ENCODE data around the gene CCDC188.

The CCDC188 gene

DNA sequence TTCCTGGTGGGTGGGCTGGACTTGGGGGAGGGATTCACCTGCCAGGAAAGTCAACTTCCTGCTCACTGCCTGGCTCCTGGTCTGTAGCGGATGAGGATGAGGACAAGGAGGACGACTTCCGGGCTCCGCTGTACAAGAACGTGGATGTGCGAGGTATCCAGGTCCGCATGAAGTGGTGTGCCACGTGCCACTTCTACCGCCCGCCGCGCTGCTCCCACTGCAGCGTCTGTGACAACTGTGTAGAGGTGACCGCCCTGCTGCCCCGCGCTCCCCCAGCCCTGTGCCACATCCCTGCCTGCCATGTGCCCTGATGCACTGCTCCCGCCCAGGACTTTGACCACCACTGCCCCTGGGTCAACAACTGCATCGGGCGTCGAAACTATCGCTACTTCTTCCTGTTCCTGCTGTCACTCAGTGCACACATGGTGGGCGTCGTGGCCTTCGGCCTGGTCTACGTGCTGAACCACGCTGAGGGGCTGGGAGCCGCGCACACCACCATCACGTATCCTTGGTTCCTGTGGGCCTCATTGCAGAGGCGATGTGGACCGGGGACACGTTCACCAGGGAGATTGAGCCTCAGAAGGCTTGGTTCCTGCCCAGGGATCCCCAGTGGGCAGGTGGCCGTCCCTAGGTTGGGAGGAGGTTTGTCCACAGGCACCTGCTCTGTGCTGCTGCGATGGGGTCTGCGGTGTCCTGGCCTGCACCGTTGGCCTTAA is 11.3 kb downstream of the CCDC188 start:
- DNase-seq (ENCODE audit: low read depth): no peak
- H3K4me3 ChIP-seq (ENCODE audit: control insufficient read depth, low read depth, low read length): no peak overlapping the region
- TF ChIP-seq, protein P1, sequence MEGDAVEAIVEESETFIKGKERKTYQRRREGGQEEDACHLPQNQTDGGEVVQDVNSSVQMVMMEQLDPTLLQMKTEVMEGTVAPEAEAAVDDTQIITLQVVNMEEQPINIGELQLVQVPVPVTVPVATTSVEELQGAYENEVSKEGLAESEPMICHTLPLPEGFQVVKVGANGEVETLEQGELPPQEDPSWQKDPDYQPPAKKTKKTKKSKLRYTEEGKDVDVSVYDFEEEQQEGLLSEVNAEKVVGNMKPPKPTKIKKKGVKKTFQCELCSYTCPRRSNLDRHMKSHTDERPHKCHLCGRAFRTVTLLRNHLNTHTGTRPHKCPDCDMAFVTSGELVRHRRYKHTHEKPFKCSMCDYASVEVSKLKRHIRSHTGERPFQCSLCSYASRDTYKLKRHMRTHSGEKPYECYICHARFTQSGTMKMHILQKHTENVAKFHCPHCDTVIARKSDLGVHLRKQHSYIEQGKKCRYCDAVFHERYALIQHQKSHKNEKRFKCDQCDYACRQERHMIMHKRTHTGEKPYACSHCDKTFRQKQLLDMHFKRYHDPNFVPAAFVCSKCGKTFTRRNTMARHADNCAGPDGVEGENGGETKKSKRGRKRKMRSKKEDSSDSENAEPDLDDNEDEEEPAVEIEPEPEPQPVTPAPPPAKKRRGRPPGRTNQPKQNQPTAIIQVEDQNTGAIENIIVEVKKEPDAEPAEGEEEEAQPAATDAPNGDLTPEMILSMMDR (IDR thresholded peaks at IDR 0.05; ENCODE audit: control insufficient read depth, insufficient read depth, low read depth, low read length, missing control alignments): no peak

- H3K4me3 ChIP-seq (ENCODE audit: control insufficient read depth, low read depth, low read length): no peak overlapping the region
- DNase-seq (ENCODE audit: low read depth): no peak
- TF ChIP-seq, protein P1 (IDR thresholded peaks at IDR 0.05; ENCODE audit: control insufficient read depth, insufficient read depth, low read depth, low read length, missing control alignments): no peak
Observed at GRCh38 chr22:20138868-20139267, 12.0 kb downstream of the CCDC188 start.

- TF ChIP-seq, protein P1 (IDR thresholded peaks at IDR 0.05; ENCODE audit: control insufficient read depth, insufficient read depth, low read depth, low read length, missing control alignments): no peak
- DNase-seq (ENCODE audit: low read depth): no peak
- H3K4me3 ChIP-seq (ENCODE audit: control insufficient read depth, low read depth, low read length): no peak overlapping the region
Observed at GRCh38 chr22:20138417-20138738, 12.5 kb downstream of the CCDC188 start.

DNA sequence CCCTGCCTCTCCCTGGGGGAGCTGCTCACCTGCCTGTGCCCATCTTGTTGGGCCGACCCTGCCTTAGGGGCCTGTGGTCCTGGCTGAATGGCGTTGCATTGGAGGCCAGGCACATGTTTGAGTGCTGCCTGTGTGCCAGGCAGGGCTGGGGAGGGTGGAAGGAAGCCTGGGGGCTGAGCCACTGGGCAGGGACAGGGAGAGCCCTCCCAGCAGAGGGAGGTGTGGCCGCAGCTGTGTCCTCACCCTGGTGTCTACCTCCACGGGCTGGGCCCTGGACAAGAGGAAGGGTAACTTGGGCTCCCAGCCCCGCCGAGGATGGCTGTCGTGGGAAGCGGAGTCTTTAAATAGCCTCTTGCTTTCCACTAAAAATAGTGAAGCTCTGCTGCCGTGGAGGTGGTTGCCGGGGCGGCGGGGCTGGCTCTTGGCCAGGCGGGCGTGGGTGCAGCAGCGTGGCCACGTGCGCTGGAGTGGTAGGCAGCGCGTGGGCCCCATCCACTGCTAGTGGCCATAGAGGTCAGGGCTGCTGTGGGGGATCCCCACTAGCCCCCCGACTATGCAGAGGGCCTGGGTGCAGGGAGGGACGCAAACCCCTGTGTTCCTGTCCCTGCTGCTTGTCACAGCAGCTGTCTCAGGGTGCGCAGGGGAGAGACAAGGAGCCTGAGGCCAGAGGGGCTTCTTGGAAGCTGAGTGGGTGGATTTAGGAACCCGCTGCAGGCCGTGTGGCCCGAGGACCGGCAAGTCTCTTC is 13.0 kb downstream of the CCDC188 start:
- TF ChIP-seq, protein P1 (IDR thresholded peaks at IDR 0.05; ENCODE audit: control insufficient read depth, insufficient read depth, low read depth, low read length, missing control alignments): no peak
- no peak overlapping the region for H3K4me3 ChIP-seq (ENCODE audit: control insufficient read depth, low read depth, low read length)
- DNase-seq (ENCODE audit: low read depth): no peak

DNA sequence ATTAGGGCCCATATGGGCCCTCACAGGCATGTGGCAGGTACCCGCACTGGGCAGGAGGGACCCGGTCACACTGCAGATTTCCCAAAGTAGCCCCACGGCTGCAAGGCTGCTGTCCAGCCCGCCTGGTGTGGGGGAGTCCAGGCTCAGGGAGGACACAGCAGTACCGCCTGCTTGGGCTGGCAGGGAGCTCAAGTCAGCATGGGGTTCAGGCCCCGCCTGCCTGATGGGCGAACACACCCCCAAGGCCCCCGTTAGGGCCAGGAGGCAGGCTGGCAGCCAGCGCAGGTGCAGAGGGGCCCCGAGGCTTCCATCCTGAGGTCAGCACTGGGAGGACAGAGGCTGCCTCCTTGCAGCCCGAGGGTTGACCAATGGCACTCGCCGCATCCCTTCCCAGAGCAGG is 13.7 kb downstream of the CCDC188 start:
- no peak for DNase-seq (ENCODE audit: low read depth)
- TF ChIP-seq, protein P1 (IDR thresholded peaks at IDR 0.05; ENCODE audit: control insufficient read depth, insufficient read depth, low read depth, low read length, missing control alignments): no peak
- H3K4me3 ChIP-seq (ENCODE audit: control insufficient read depth, low read depth, low read length): no peak overlapping the region

DNA sequence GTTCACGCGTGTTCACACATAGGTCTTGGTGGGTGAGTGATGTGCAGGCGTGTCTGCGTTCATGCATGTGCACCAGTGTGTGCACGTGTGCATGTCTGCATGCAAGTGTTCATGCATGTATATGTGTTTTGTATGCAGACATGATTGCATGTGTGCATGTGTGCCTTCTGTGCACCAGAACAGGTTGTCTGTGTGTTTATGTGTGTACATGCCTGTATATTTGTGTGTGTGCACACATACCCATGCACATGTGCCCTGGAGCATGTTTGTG is 14.3 kb downstream of the CCDC188 start:
- TF ChIP-seq, protein P1 (IDR thresholded peaks at IDR 0.05; ENCODE audit: control insufficient read depth, insufficient read depth, low read depth, low read length, missing control alignments): no peak
- no peak for DNase-seq (ENCODE audit: low read depth)
- no peak overlapping the region for H3K4me3 ChIP-seq (ENCODE audit: control insufficient read depth, low read depth, low read length)
